ENCODE data around the gene DGLUCY.

DGLUCY gene

DNA sequence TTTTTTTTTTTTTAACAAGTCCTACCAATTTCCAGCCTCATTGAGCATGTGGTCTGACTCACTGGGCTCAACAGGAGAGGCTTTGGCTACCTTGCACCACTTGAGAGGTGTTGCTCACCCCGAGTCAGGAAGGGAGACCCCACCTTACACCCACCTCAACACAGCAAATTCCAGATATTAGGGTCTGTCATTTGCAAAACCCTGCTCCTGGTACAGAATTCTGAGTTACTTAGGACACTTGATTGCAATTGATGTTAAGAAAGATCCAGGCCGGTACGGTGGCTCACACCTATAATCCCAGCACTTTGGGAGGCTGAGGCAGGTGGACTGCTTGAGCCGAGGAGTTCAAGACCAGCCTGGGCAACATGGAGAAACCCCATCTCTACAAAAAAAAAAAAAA is 14.1 kb downstream of the DGLUCY start:
- TF ChIP-seq, protein P1, sequence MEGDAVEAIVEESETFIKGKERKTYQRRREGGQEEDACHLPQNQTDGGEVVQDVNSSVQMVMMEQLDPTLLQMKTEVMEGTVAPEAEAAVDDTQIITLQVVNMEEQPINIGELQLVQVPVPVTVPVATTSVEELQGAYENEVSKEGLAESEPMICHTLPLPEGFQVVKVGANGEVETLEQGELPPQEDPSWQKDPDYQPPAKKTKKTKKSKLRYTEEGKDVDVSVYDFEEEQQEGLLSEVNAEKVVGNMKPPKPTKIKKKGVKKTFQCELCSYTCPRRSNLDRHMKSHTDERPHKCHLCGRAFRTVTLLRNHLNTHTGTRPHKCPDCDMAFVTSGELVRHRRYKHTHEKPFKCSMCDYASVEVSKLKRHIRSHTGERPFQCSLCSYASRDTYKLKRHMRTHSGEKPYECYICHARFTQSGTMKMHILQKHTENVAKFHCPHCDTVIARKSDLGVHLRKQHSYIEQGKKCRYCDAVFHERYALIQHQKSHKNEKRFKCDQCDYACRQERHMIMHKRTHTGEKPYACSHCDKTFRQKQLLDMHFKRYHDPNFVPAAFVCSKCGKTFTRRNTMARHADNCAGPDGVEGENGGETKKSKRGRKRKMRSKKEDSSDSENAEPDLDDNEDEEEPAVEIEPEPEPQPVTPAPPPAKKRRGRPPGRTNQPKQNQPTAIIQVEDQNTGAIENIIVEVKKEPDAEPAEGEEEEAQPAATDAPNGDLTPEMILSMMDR (IDR thresholded peaks at IDR 0.05; ENCODE audit: low read depth, low read length) = no peak
- no peak overlapping the region for H3K4me3 ChIP-seq (ENCODE audit: low read depth, low read length)

DNA sequence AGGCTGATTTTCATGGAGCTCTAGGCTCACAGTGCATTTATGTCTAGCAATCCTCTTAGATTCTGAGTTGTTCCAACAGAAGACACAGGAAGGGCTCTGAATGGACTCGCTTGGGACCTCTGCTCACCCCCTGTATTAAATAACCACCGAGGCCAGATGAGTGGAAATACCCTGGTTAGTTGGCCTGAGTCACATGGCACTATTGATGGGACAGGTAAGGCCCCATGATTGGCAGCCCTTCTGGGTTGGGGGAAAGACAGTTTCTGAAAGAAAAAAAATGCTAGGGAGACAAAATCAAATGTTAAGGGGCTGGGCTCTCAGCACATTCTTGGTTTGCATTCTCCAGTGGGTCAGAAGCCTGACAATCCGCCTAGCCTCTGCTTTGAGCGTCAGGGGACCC is 14.8 kb downstream of the DGLUCY start:
- H3K4me3 ChIP-seq (ENCODE audit: low read depth, low read length) = no peak overlapping the region
- TF ChIP-seq, protein P1 (IDR thresholded peaks at IDR 0.05; ENCODE audit: low read depth, low read length) = no peak

DNA sequence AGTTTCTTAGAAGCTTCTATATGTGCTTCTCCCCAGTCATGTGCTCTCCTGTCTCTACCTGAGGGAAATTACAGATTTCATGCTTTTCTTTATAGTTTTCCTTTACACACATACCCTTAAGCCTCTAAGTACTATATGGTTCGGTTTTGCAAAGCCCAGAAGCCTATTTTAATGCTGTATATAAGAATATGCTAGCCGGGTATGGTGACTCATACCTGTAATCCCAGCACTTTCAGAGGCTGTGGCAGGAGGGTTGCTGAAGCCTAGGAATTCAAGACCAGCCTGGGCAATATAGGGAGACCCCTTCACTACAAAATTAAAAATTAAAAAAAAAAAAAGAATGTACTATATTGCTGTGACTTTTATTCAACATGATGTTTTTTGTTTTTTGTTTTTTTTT is 15.4 kb downstream of the DGLUCY start:
- no peak overlapping the region for H3K4me3 ChIP-seq (ENCODE audit: low read depth, low read length)
- TF ChIP-seq, protein P1 (IDR thresholded peaks at IDR 0.05; ENCODE audit: low read depth, low read length) = no peak

DNA sequence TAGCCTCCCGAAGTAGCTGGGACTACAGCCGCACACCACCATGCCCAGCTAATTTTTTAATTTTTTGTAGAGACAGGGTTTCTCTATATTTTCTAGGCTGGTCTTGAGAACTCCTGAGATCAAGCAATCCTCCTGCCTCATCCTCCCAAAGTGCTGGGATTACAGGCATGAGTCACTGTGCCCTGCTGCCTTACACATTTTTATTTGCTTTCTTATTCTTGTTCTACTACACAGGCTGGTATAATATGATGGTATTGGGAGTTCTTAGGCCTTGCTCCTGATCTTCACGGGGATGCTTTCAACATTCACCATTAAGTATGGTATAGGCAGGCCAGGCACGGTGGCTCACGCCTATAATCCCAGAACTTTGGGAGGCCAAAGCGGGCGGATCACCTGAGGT is 21.2 kb downstream of the DGLUCY start:
- no peak overlapping the region for H3K4me3 ChIP-seq (ENCODE audit: low read depth, low read length)
- TF ChIP-seq, protein P1 (IDR thresholded peaks at IDR 0.05; ENCODE audit: low read depth, low read length) = no peak

DNA sequence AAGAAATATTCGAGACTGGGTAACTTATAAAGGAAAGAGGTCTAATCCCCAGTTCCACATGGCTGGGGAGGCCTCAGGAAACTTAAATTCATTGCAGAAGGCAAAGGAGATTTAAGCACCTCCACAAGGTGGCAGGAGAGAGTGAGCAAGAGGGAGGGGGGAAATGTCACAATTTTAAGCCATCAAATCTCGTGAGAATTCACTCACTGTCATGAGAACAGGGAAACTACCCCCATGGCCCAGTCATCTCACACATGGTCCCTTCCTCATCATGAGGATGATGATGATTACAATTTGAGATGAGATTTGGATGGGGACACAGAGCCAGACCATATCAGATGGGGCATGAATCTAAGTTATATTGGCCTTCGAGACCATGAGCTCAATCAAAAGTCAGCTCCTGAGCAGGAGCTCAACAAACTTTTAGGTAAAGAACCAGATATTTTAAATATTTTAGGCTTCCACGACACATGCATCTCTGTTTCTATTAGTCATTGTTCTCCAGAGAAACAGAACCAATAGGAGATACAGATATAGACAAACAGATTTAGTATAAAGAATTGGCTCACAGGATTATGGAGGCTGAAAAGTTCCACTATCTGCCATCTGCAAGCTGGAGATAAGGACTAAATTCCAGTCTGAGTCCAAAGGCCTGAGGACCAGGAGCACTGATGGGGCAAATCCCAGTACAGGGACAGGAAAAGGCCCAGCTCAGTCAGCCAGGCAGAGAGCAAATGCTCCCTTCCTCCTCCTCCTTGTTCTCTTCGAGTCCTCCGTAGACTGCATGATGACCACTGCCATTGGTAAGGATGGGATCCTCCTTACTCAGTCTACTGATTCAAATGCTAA is 24.9 kb downstream of the DGLUCY start:
- TF ChIP-seq, protein P1 (IDR thresholded peaks at IDR 0.05; ENCODE audit: low read depth, low read length) = peak; percentile 37
- H3K4me3 ChIP-seq (ENCODE audit: low read depth, low read length) = no peak overlapping the region

DNA sequence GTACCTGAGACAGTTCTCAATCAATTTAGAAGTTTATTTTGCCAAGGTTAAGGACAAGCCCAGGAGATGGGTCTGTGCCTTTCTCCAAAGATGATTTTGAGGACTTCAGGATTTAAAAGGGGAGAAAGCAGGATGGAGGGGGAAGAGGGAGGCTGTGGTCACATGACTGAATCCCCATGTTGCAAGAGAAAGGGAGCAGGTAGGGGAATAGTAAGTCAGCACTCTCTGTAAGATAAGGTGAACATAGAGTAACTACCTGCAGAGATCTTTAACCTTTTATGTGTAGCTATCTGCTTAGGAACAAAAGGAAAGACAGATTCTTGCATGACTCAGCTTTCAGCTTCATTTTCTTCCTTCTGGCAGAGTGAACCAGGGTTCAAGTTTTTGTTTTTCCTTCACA is 25.9 kb downstream of the DGLUCY start:
- no peak overlapping the region for H3K4me3 ChIP-seq (ENCODE audit: low read depth, low read length)
- TF ChIP-seq, protein P1 (IDR thresholded peaks at IDR 0.05; ENCODE audit: low read depth, low read length) = no peak

DNA sequence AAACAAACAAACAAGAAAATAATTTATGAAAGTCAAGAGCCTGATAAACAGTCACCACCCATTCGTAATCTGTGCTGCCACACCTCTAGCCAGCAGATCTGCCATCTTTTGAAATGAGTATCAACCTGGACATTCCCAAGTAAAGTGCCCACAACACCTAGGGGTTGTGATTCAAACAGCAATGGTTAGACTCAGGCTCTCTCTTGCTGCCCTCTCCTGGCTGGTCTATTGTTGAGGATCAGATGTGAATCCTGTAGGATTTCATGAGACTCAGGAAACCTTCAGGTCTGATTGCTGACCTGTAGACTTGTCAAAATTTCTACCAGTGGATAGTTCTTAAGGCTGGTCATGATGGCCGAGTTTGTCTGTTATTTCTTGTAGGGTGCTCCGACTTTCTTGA is 26.8 kb downstream of the DGLUCY start:
- TF ChIP-seq, protein P1 (IDR thresholded peaks at IDR 0.05; ENCODE audit: low read depth, low read length) = no peak
- H3K4me3 ChIP-seq (ENCODE audit: low read depth, low read length) = no peak overlapping the region
